Calu3 (cell line): ENCODE measurements around the gene TXK. TPM values are rescaled to one million over a fixed set of nuclear protein-coding genes. Genes with fewer than 3 reads are reported as not detected.

Experiments
- BruUV-seq: library from RNA; stranded (reverse); fragments of 400-500 nt; replicated peaks from 2 replicates; lab custom pipeline; 2021; lab: Mats Ljungman, UMichigan
- CTCF ChIA-PET: fragments of 300-600 bp; sonication (Branson Sonifier 250); formaldehyde crosslinking; loops from one replicate; lab custom pipeline; 2022; ENCODE audit warnings: antibody characterized with exemption; lab: Charles Lee
- DNase-seq: peaks from one replicate; pipeline ENCODE4 v3.0.0; 2022
- H3K27ac Mint-ChIP-seq: one replicate; pipeline ENCODE4 v1.8.0; 2022; ENCODE audit warnings: mixed read lengths; ENCODE audit not compliant: unreplicated experiment
- H3K27me3 Mint-ChIP-seq: one replicate; pipeline ENCODE4 v1.8.0; 2022; ENCODE audit warnings: mixed read lengths; ENCODE audit not compliant: unreplicated experiment
- H3K36me3 Mint-ChIP-seq: one replicate; pipeline ENCODE4 v1.8.0; 2022; ENCODE audit warnings: mild to moderate bottlenecking, moderate library complexity, mixed read lengths; ENCODE audit not compliant: insufficient read depth, unreplicated experiment
- H3K4me1 Mint-ChIP-seq: one replicate; pipeline ENCODE4 v1.8.0; 2022; ENCODE audit warnings: mild to moderate bottlenecking, low read depth, mixed read lengths; ENCODE audit not compliant: unreplicated experiment
- H3K4me3 Mint-ChIP-seq: one replicate; pipeline ENCODE4 v1.8.0; 2022; ENCODE audit warnings: mild to moderate bottlenecking, low read depth, moderate library complexity, mixed read lengths; ENCODE audit not compliant: unreplicated experiment
- H3K9me3 Mint-ChIP-seq: one replicate; pipeline ENCODE4 v1.8.0; 2022; ENCODE audit warnings: low read depth, mixed read lengths; ENCODE audit not compliant: unreplicated experiment
- CTCF ChIP-seq: fragments of 200-600 bp; IDR thresholded peaks from one replicate; pipeline ENCODE4 v1.8.0; 2022; ENCODE audit warnings: antibody characterized with exemption; ENCODE audit not compliant: unreplicated experiment
- intact Hi-C: fragments of 100-400 bp; cut with micrococcal nuclease; formaldehyde crosslinking; loops from one replicate; pipeline ENCODE4 v1.10.0; 2022; ENCODE audit not compliant: unreplicated experiment
- total RNA-seq: library from RNA; stranded (reverse); gene quantifications from 2 replicates; pipeline ENCODE4 v1.2.3, GENCODE V29; 2022

The TXK gene
- total RNA-seq, 1 experiment from 2014 or later: 2.8 TPM

- Mint-ChIP-seq H3K4me1 (peaks cover 26% of the 10 kb centered on the region), H3K4me3 (no peak overlapping the region), H3K27me3 (no peaks in the 10 kb centered on the region), H3K9me3 (no peaks in the 10 kb centered on the region), H3K27ac (peak overlapping the region; percentile 27), H3K36me3 (no peaks in the 10 kb centered on the region)
- TF ChIP-seq CTCF: no peak
- intact Hi-C loops: no loop called here
- no TSS peak for BruUV-seq
- no peak for DNase-seq
- CTCF ChIA-PET: no interaction called here
Observed at GRCh38 chr4:48130100-48130499, 4.0 kb downstream of the TXK start.

GRCh38 chr4:48129307-48130014 is 4.6 kb downstream of the TXK start:
- Mint-ChIP-seq H3K9me3 (no peaks in the 10 kb centered on the region), H3K4me3 (no peak overlapping the region), H3K27me3 (no peaks in the 10 kb centered on the region), H3K27ac (peak overlapping the region; percentile 27), H3K36me3 (no peaks in the 10 kb centered on the region), H3K4me1 (peaks cover 26% of the 10 kb centered on the region)
- intact Hi-C loops: loop anchor here (10.0 kb wide), 1 partner anchor 145 kb away; no protein-coding TSS in a partner anchor
- no peak for DNase-seq
- no TSS peak for BruUV-seq
- CTCF ChIA-PET: no interaction called here
- no peak for TF ChIP-seq CTCF

GRCh38 chr4:48127682-48128404 is 6.2 kb downstream of the TXK start:
- no peaks in the 10 kb centered on the region for H3K27me3 Mint-ChIP-seq
- H3K9me3 Mint-ChIP-seq: no peaks in the 10 kb centered on the region
- H3K36me3 Mint-ChIP-seq: peaks cover 4% of the 10 kb centered on the region
- peak overlapping the region; percentile 28 for H3K27ac Mint-ChIP-seq
- TF ChIP-seq CTCF: peak; percentile 31
- peak overlapping the region; percentile 34 for H3K4me3 Mint-ChIP-seq
- no TSS peak for BruUV-seq
- H3K4me1 Mint-ChIP-seq: peaks cover 26% of the 10 kb centered on the region
- intact Hi-C loops: loop anchor here (10.0 kb wide), 1 partner anchor 147 kb away; no protein-coding TSS in a partner anchor
- CTCF ChIA-PET: interaction anchor here (0.7 to 2.2 kb wide), 5 partner anchors 12 to 148 kb away, joined by 3 to 9 read pairs (median 4); no protein-coding TSS in a partner anchor
- DNase-seq: peak; percentile 62

GRCh38 chr4:48127231-48127630 is 6.8 kb downstream of the TXK start:
- Mint-ChIP-seq H3K27ac (peak overlapping the region; percentile 28), H3K9me3 (no peaks in the 10 kb centered on the region), H3K36me3 (peaks cover 4% of the 10 kb centered on the region), H3K4me1 (peaks cover 26% of the 10 kb centered on the region), H3K4me3 (peak overlapping the region; percentile 34), H3K27me3 (no peaks in the 10 kb centered on the region)
- DNase-seq: no peak
- no peak for TF ChIP-seq CTCF
- no TSS peak for BruUV-seq
- intact Hi-C loops: loop anchor here (10.0 kb wide), 1 partner anchor 148 kb away; no protein-coding TSS in a partner anchor
- CTCF ChIA-PET: interaction anchor here (1.0 to 2.2 kb wide), 2 partner anchors 13 to 149 kb away, joined by 3 to 9 read pairs; no protein-coding TSS in a partner anchor
